Subcutaneous adipose tissue (tissue), 4 donors: ENCODE measurements around the gene CDK5RAP2. TPM values are rescaled to one million over a fixed set of nuclear protein-coding genes. Genes with fewer than 3 reads are reported as not detected.

Experiments
- CTCF ChIP-seq: fragments of 450-650 bp; IDR thresholded peaks from one replicate; pipeline ENCODE4 v1.5.1; 2016; ENCODE audit warnings: low read depth, mild to moderate bottlenecking, control low read depth, antibody characterized with exemption, moderate library complexity
- total RNA-seq, 4 donors: library from RNA; depleted of rRNA; stranded (reverse); fragments of >200 nt; gene quantifications; one replicate each; pipeline ENCODE4 v1.1.0, GENCODE V29; 2016

The CDK5RAP2 gene
- total RNA-seq, 4 donors from 2014 or later: 27.9 to 52.2 (median 38.2) TPM

- TF ChIP-seq CTCF: no peak
Measured at GRCh38 chr9:120424248-120424647, 155.7 kb downstream of the CDK5RAP2 start.

GRCh38 chr9:120423812-120424211 lies 156.2 kb downstream of the CDK5RAP2 start:
- TF ChIP-seq CTCF: no peak

- TF ChIP-seq CTCF: no peak
Measured at GRCh38 chr9:120421977-120422376, 158.0 kb downstream of the CDK5RAP2 start.

- TF ChIP-seq CTCF: no peak
Measured at GRCh38 chr9:120418315-120418714, 161.7 kb downstream of the CDK5RAP2 start.

GRCh38 chr9:120416781-120417427 lies 163.1 kb downstream of the CDK5RAP2 start:
- TF ChIP-seq CTCF: no peak

GRCh38 chr9:120413121-120414048 lies 166.6 kb downstream of the CDK5RAP2 start:
- TF ChIP-seq CTCF: no peak

- TF ChIP-seq CTCF: no peak
Measured at GRCh38 chr9:120412425-120412951, 167.5 kb downstream of the CDK5RAP2 start.
